ENCODE data around the gene ANKRD50. TPM values are rescaled to one million over a fixed set of nuclear protein-coding genes. Genes with fewer than 3 reads are reported as not detected.

ANKRD50 gene
- total and polyA plus RNA-seq, 2 of the 13 experiments (the other 11 are each of a cell fraction or from before 2014, with no cell fraction given) = 2.4 to 4.4 TPM

DNA sequence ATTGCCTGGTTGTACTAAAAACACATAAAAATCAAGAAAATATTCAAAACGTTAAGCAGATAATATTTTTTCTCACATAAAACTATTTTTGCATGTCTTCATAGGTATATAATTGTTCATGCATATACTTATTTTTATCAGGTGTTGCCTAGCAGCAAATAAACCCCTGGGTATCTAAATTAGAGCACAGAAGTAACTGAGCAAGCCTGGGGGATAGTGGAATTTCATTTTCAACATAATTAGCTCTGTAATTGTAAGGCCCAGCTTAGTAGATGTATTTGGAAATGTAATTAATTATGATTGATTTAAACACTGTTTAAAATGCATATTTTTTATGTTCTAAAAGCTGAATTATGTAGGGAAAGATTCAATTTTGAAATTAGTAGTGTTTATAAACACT, 82.9 kb downstream of the ANKRD50 start:
- DNase-seq (ENCODE audit: low spot score) = no peak
- ChIA-PET POLR2A (no interaction called here), CTCF (ENCODE audit: low intra/inter-chr PET ratio, low total read pairs) (no interaction called here)
- Histone ChIP-seq H3K79me2 (ENCODE audit: insufficient read depth, low read length) (no peaks in the 10 kb centered on the region), H3K27ac (ENCODE audit: extremely low read length, insufficient read depth, low read length) (no peak overlapping the region), H3K9me3 (ENCODE audit: low read length) (no peaks in the 10 kb centered on the region), H3K9ac (ENCODE audit: insufficient read depth, low read depth, low read length) (no peak overlapping the region), H3K36me3 (replicated peaks in 1 of 2; ENCODE audit: control insufficient read depth in 1 of 2, insufficient read depth in 2 of 2, low read length in 2 of 2) (no peaks in the 10 kb centered on the region), H4K20me1 (ENCODE audit: insufficient read depth, low read length) (no peaks in the 10 kb centered on the region), H3K4me1 (ENCODE audit: insufficient read depth, low read length) (no peaks in the 10 kb centered on the region), H3K27me3 (ENCODE audit: control insufficient read depth in 1 of 2, insufficient read depth in 2 of 2, low read length in 2 of 2) (no peaks in the 10 kb centered on the region), H3K4me3 (replicated peaks in 1 of 3; ENCODE audit: insufficient read depth in 1 of 3, low read depth in 2 of 3, low read length in 3 of 3) (no peak overlapping the region), H3K4me2 (ENCODE audit: low read depth, low read length) (no peak overlapping the region), H2AFZ (ENCODE audit: low read length) (no peak overlapping the region)
- no TSS peak for BruUV-seq (replicated peaks)
- WGBS (ENCODE audit: low lambda C conversion rate) = 0% methylated on average over 1 of the region's 1 CpG
- TF ChIP-seq, protein P1, sequence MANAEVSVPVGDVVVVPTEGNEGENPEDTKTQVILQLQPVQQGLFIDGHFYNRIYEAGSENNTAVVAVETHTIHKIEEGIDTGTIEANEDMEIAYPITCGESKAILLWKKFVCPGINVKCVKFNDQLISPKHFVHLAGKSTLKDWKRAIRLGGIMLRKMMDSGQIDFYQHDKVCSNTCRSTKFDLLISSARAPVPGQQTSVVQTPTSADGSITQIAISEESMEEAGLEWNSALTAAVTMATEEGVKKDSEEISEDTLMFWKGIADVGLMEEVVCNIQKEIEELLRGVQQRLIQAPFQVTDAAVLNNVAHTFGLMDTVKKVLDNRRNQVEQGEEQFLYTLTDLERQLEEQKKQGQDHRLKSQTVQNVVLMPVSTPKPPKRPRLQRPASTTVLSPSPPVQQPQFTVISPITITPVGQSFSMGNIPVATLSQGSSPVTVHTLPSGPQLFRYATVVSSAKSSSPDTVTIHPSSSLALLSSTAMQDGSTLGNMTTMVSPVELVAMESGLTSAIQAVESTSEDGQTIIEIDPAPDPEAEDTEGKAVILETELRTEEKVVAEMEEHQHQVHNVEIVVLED (CRISPR knock-in tag; IDR thresholded peaks at IDR 0.05; ENCODE audit: borderline replicate concordance) = no peak
- TF ChIP-seq NR2F2 (IDR thresholded peaks at IDR 0.05; ENCODE audit: borderline replicate concordance, low read depth) (no peak), HNF4A (CRISPR knock-in tag; IDR thresholded peaks at IDR 0.05) (no peak), NR2F1 (CRISPR knock-in tag; IDR thresholded peaks at IDR 0.05) (no peak), ZNF337 (CRISPR knock-in tag; IDR thresholded peaks at IDR 0.05; ENCODE audit: borderline replicate concordance, low read depth) (no peak), HNRNPK (IDR thresholded peaks at IDR 0.05; ENCODE audit: low read depth, low read length, poor library complexity, severe bottlenecking) (no peak)
- intact Hi-C loops (cut with micrococcal nuclease; ENCODE audit: unreplicated experiment) (no loop called here), in situ Hi-C loops (cut with HindIII; ENCODE audit: extremely low pct_ligation_motif_present, low pct_unique_long_range_greater_than_20kb) (no loop called here)
- no peak for ATAC-seq
- FAIRE-seq = no peak
